CD4-positive, alpha-beta memory T cell (primary cell): ENCODE measurements around the gene DLG4. TPM values are rescaled to one million over a fixed set of nuclear protein-coding genes. Genes with fewer than 3 reads are reported as not detected.

Source experiments
- CTCF ChIA-PET: fragments of 350-600 bp; sonication (Branson Sonifier 250); formaldehyde crosslinking; loops from one replicate; lab custom pipeline; 2021; ENCODE audit warnings: inconsistent platforms; ENCODE audit not compliant: partially characterized antibody; lab: Charles Lee
- POLR2A ChIA-PET: fragments of 350-600 bp; sonication (Branson Sonifier 250); formaldehyde crosslinking; loops from one replicate; lab custom pipeline; 2021; ENCODE audit not compliant: partially characterized antibody; lab: Charles Lee
- DNase-seq, 5 donors: peaks; one replicate each; pipeline versions ENCODE4 v3.0.0 to v3.0.0-alpha.2; 2020 to 2022; ENCODE audit warnings: mixed read lengths in 1 of 5
- H3K27ac ChIP-seq: one replicate; pipeline ENCODE4 v1.7.0; 2013; ENCODE audit warnings: low read depth, low read length
- H3K27me3 ChIP-seq: 2 replicates; pipeline ENCODE4 v1.7.0; 2013; ENCODE audit warnings: mild to moderate bottlenecking, low read length, moderate library complexity; ENCODE audit not compliant: insufficient read depth
- H3K36me3 ChIP-seq: 2 replicates; pipeline ENCODE4 v1.7.0; 2013; ENCODE audit warnings: mild to moderate bottlenecking, low read length, moderate library complexity; ENCODE audit not compliant: insufficient read depth
- H3K4me1 ChIP-seq: 2 replicates; pipeline ENCODE4 v1.7.0; 2013; ENCODE audit warnings: mild to moderate bottlenecking, low read length, moderate library complexity; ENCODE audit not compliant: insufficient read depth
- H3K4me3 ChIP-seq, 2 donors: one replicate each; pipeline ENCODE4 v1.7.0; 2013; ENCODE audit warnings: low read length in 2 of 2, mild to moderate bottlenecking in 1 of 2
- H3K9me3 ChIP-seq, 2 donors: one replicate each; pipeline ENCODE4 v1.7.0; 2013; ENCODE audit warnings: low read length in 2 of 2, control low read depth in 1 of 2; ENCODE audit not compliant: control insufficient read depth in 1 of 2
- H3K27ac Mint-ChIP-seq, 7 donors: one replicate each; pipeline ENCODE4 v1.8.0; 2020 to 2021; ENCODE audit warnings: mixed read lengths in 7 of 7, mild to moderate bottlenecking in 6 of 7, inconsistent platforms in 3 of 7, moderate library complexity in 3 of 7
- H3K27me3 Mint-ChIP-seq, 2 donors: one replicate each; pipeline ENCODE4 v1.8.0; 2020 to 2021; ENCODE audit warnings: mixed read lengths in 2 of 2
- H3K36me3 Mint-ChIP-seq, 2 donors: one replicate each; pipeline ENCODE4 v1.8.0; 2020 to 2021; ENCODE audit warnings: mixed read lengths in 2 of 2, inconsistent platforms in 1 of 2, mild to moderate bottlenecking in 1 of 2
- H3K4me1 Mint-ChIP-seq, 4 donors: one replicate each; pipeline ENCODE4 v1.8.0; 2020 to 2021; ENCODE audit warnings: mixed read lengths in 4 of 4, mild to moderate bottlenecking in 1 of 4
- H3K4me3 Mint-ChIP-seq, 8 donors: one replicate each; pipeline ENCODE4 v1.8.0; 2020 to 2021; ENCODE audit warnings: mixed read lengths in 8 of 8, mild to moderate bottlenecking in 7 of 8, moderate library complexity in 6 of 8, inconsistent platforms in 3 of 8
- H3K9me3 Mint-ChIP-seq, 8 donors: one replicate each; pipeline ENCODE4 v1.8.0; 2020 to 2021; ENCODE audit warnings: mixed read lengths in 8 of 8, mild to moderate bottlenecking in 5 of 8, inconsistent platforms in 3 of 8, moderate library complexity in 1 of 8
- intact Hi-C: fragments of 100-400 bp; cut with micrococcal nuclease; formaldehyde crosslinking; loops from one replicate; pipeline ENCODE4 v1.15.1; 2023
- polyA plus RNA-seq, 2 donors: library from polyadenylated mRNA; unstranded; fragments of 300-500 nt; fragmentation: Illumina TruSeq; gene quantifications; one replicate each; pipeline ENCODE4 v1.2.3, GENCODE V29; 2021
- total RNA-seq, 2 experiments: library from RNA; stranded (reverse); gene quantifications; one replicate each; pipeline ENCODE4 v1.2.3, GENCODE V29; 2021

Gene DLG4
- total and polyA plus RNA-seq, 4 experiments from 2014 or later = 0.44 to 7.6 (median 3.9) TPM

GRCh38 chr17:7243453-7243729, 23.8 kb upstream of the DLG4 start:
- Histone ChIP-seq H3K27ac (peak overlapping the region; percentile 96), H3K9me3 (no peaks in the 10 kb centered on the region), H3K36me3 (peaks cover 28% of the 10 kb centered on the region), H3K4me1 (peaks cover 30% of the 10 kb centered on the region), H3K27me3 (no peaks in the 10 kb centered on the region), H3K4me3 (peak overlapping the region; percentile 74 to 82)
- peak overlapping the region; percentile 84 to 100 (median 90) for H3K27ac Mint-ChIP-seq
- DNase-seq = no peak
- CTCF ChIA-PET = interaction anchor here (1.4 kb wide), 1 partner anchor 52 kb away, joined by 3 read pairs; no protein-coding TSS in a partner anchor
- H3K4me1 Mint-ChIP-seq = peaks cover 24 to 57% (median 36%) of the 10 kb centered on the region in 4 donors
- H3K27me3 Mint-ChIP-seq = peaks cover 0 to 2% of the 10 kb centered on the region in 2 donors
- H3K36me3 Mint-ChIP-seq = peaks cover 24 to 64% of the 10 kb centered on the region in 2 donors
- H3K9me3 Mint-ChIP-seq = peaks cover 0 to 8% (median 0%) of the 10 kb centered on the region in 8 donors
- intact Hi-C loops = no loop called here
- POLR2A ChIA-PET = interaction anchor here (1.2 to 17.6 kb wide), 17 partner anchors 7 to 443 kb away, joined by 3 to 435 read pairs (median 7); partner anchors contain the start of genes ACADVL, ACAP1, CTDNEP1 and DLG4
- H3K4me3 Mint-ChIP-seq = peak overlapping the region; percentile 71 to 96 (median 85)

- intact Hi-C loops = no loop called here
- H3K9me3 Mint-ChIP-seq = peaks cover 0 to 8% (median 0%) of the 10 kb centered on the region in 8 donors
Measured at GRCh38 chr17:7242717-7243452, 23.2 kb upstream of the DLG4 start.

GRCh38 chr17:7241783-7242716, 22.4 kb upstream of the DLG4 start, which contains the start of gene GABARAP:
GABARAP (minus strand) TSS chr17:7242449; CDS start chr17:7242330, 119 bp downstream.
- Mint-ChIP-seq H3K4me3 (peak within 1 kb of the TSS; percentile 95 to 100 (median 96)), H3K36me3 (peaks cover 26 to 66% of the 10 kb centered on the region in 2 donors), H3K9me3 (peaks cover 0 to 8% (median 0%) of the 10 kb centered on the region in 8 donors), H3K4me1 (peaks cover 30 to 61% (median 39%) of the 10 kb centered on the region in 4 donors), H3K27me3 (peaks cover 0 to 2% of the 10 kb centered on the region in 2 donors), H3K27ac (peak within 1 kb of the TSS; percentile 98 to 100 (median 100))
- peak; percentile 90 to 94 (median 90) for DNase-seq
- peaks cover 28% of the 10 kb centered on the region for H3K36me3 ChIP-seq
- intact Hi-C loops = no loop called here
- peaks cover 36% of the 10 kb centered on the region for H3K4me1 ChIP-seq
- no peaks in the 10 kb centered on the region for H3K9me3 ChIP-seq
- no peaks in the 10 kb centered on the region for H3K27me3 ChIP-seq
- CTCF ChIA-PET = interaction anchor here (0.9 to 1.8 kb wide), 7 partner anchors 8 to 55 kb away, joined by 3 to 8 read pairs (median 6); partner anchors contain the start of genes ACADVL and DLG4
- peak within 1 kb of the TSS; percentile 74 to 82 for H3K4me3 ChIP-seq
- H3K27ac ChIP-seq = peak within 1 kb of the TSS; percentile 96
- POLR2A ChIA-PET = interaction anchor here (0.5 to 17.6 kb wide), 23 partner anchors 8 to 876 kb away, joined by 3 to 435 read pairs (median 6); partner anchors contain the start of genes ACADVL, ACAP1, CTDNEP1 and DLG4

More at GRCh38 chr17:7242717-7243452, 23.2 kb upstream of the DLG4 start:
- Histone ChIP-seq H3K36me3 (peaks cover 28% of the 10 kb centered on the region), H3K4me1 (peaks cover 29% of the 10 kb centered on the region), H3K27me3 (no peaks in the 10 kb centered on the region), H3K9me3 (no peaks in the 10 kb centered on the region), H3K4me3 (peak overlapping the region; percentile 74 to 82), H3K27ac (peak overlapping the region; percentile 96)
- CTCF ChIA-PET = interaction anchor here (0.9 to 1.5 kb wide), 4 partner anchors 22 to 53 kb away, joined by 3 to 8 read pairs (median 4); partner anchors contain the start of genes ACADVL and DLG4
- Mint-ChIP-seq H3K27me3 (peaks cover 0 to 2% of the 10 kb centered on the region in 2 donors), H3K4me3 (peak overlapping the region; percentile 95 to 100 (median 96)), H3K27ac (peak overlapping the region; percentile 98 to 100 (median 100)), H3K36me3 (peaks cover 24 to 64% of the 10 kb centered on the region in 2 donors), H3K4me1 (peaks cover 24 to 56% (median 35%) of the 10 kb centered on the region in 4 donors)
- peak; percentile 93 to 95 (median 95) for DNase-seq
- POLR2A ChIA-PET = interaction anchor here (0.5 to 17.6 kb wide), 22 partner anchors 7 to 875 kb away, joined by 3 to 435 read pairs (median 6); partner anchors contain the start of genes ACADVL, ACAP1, CTDNEP1 and DLG4

GRCh38 chr17:7241090-7241733, 21.6 kb upstream of the DLG4 start:
- DNase-seq = no peak
- ChIA-PET CTCF (interaction anchor here (0.9 to 1.8 kb wide), 7 partner anchors 8 to 238 kb away, joined by 3 to 8 read pairs (median 3); partner anchors contain the start of genes ACAP1 and ZBTB4), POLR2A (interaction anchor here (0.9 to 17.6 kb wide), 9 partner anchors 9 to 446 kb away, joined by 3 to 435 read pairs (median 14); partner anchors contain the start of genes ACADVL, ACAP1, CTDNEP1 and DLG4)
- Mint-ChIP-seq H3K27ac (peak overlapping the region; percentile 98 to 100 (median 100)), H3K9me3 (peaks cover 0 to 8% (median 0%) of the 10 kb centered on the region in 8 donors), H3K27me3 (peaks cover 0 to 2% of the 10 kb centered on the region in 2 donors), H3K4me3 (peak overlapping the region; percentile 95 to 100 (median 96)), H3K4me1 (peaks cover 34 to 61% (median 41%) of the 10 kb centered on the region in 4 donors), H3K36me3 (peaks cover 24 to 65% of the 10 kb centered on the region in 2 donors)
- intact Hi-C loops = no loop called here
- Histone ChIP-seq H3K36me3 (peaks cover 29% of the 10 kb centered on the region), H3K4me3 (peak overlapping the region; percentile 74 to 82), H3K9me3 (no peaks in the 10 kb centered on the region), H3K27me3 (no peaks in the 10 kb centered on the region), H3K27ac (peak overlapping the region; percentile 96), H3K4me1 (peaks cover 44% of the 10 kb centered on the region)

GRCh38 chr17:7240375-7240774, 20.7 kb upstream of the DLG4 start:
- H3K4me1 Mint-ChIP-seq = peaks cover 37 to 65% (median 47%) of the 10 kb centered on the region in 4 donors
- intact Hi-C loops = no loop called here

More at GRCh38 chr17:7240375-7240774, 20.7 kb upstream of the DLG4 start:
- Histone ChIP-seq H3K27me3 (no peaks in the 10 kb centered on the region), H3K27ac (peak overlapping the region; percentile 85), H3K4me1 (peaks cover 52% of the 10 kb centered on the region), H3K4me3 (no peak overlapping the region), H3K9me3 (no peaks in the 10 kb centered on the region), H3K36me3 (peaks cover 26% of the 10 kb centered on the region)
- peak overlapping the region; percentile 90 to 100 (median 99) for H3K27ac Mint-ChIP-seq
- ChIA-PET POLR2A (interaction anchor here (1.3 to 17.6 kb wide), 7 partner anchors 10 to 446 kb away, joined by 3 to 435 read pairs (median 24); partner anchors contain the start of genes ACADVL, CTDNEP1, DLG4 and ELP5), CTCF (interaction anchor here (0.9 to 1.8 kb wide), 4 partner anchors 19 to 239 kb away, joined by 3 to 8 read pairs (median 3); partner anchors contain the start of genes ACAP1 and ZBTB4)
- peak overlapping the region; percentile 66 to 99 (median 96) for H3K4me3 Mint-ChIP-seq
- no peak for DNase-seq
- peaks cover 25 to 66% of the 10 kb centered on the region in 2 donors for H3K36me3 Mint-ChIP-seq
- H3K27me3 Mint-ChIP-seq = peaks cover 0 to 2% of the 10 kb centered on the region in 2 donors
- H3K9me3 Mint-ChIP-seq = peaks cover 0 to 8% (median 0%) of the 10 kb centered on the region in 8 donors
